NCI-H460 (cell line): Measurements from ENCODE around the gene AMN. TPM values are rescaled to one million over a fixed set of nuclear protein-coding genes. Genes with fewer than 3 reads are reported as not detected.
"Not testable (repeated sequence)": the region's sequence is repeated elsewhere in the genome, so short reads cannot be mapped to it uniquely, and the experiment has no call there.

Experiments used
- DNase-seq: peaks from one replicate; pipeline ENCODE4 v3.0.0-alpha.2; 2016; ENCODE audit warnings: low read depth; ENCODE audit errors: extremely low read depth
- total RNA-seq: library from RNA; depleted of rRNA; stranded (reverse); fragments of >200 nt; shearing (Covaris generic); gene quantifications from 2 replicates; pipeline ENCODE4 v1.2.3, GENCODE V29; 2014

The AMN gene
- total RNA-seq, 1 experiment from 2014 or later: 0.20 TPM

DNA sequence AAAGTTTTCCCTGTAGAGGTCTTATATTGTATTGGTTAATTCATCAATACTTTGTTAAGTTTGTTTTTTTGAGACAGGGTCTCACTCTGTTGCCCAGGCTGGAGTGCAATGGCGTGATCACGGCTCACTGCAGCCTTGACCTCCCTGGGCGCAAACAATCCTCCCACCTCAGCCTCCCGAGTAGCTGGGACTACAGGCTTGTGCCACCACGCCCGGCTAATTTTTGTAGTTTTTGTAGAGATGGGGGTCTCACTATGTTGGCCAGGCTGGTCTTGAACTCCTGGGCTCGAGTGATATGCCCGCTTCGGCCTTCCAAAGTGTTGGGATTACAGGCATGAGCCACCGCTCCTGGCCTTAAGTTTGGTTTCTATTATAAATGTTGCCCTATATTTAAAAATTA is 4.4 kb downstream of the AMN start:
- DNase-seq: not testable (repeated sequence)

DNA sequence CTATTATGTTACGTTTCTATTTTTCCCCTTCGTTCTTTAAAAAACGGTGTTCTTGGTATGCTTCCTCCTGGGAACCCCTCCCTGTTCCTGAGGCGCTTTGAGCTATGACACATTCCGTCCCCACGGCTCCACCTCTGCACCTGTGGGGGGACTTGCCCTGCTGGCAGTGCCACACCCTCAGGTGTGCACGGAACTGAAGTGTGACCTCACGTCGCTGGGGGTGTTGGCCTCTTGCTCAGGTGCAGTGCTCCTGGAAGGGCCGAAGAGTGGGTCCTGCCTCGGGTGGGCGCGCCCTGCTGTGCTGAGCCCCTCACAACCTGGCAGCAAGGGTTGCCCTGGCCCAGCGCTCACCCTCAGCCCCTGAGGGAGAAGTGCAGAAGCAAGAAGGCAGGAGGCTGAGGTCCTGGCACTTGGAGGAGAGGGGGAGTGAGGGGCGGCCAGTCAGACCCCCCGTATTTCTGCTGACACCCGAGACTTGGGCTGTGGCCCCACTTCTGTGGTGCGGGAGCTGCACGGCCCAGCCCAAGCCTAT is 4.9 kb downstream of the AMN start:
- no peak for DNase-seq

- no peak for DNase-seq
Observed at GRCh38 chr14:102927878-102928411, 5.5 kb downstream of the AMN start.

DNA sequence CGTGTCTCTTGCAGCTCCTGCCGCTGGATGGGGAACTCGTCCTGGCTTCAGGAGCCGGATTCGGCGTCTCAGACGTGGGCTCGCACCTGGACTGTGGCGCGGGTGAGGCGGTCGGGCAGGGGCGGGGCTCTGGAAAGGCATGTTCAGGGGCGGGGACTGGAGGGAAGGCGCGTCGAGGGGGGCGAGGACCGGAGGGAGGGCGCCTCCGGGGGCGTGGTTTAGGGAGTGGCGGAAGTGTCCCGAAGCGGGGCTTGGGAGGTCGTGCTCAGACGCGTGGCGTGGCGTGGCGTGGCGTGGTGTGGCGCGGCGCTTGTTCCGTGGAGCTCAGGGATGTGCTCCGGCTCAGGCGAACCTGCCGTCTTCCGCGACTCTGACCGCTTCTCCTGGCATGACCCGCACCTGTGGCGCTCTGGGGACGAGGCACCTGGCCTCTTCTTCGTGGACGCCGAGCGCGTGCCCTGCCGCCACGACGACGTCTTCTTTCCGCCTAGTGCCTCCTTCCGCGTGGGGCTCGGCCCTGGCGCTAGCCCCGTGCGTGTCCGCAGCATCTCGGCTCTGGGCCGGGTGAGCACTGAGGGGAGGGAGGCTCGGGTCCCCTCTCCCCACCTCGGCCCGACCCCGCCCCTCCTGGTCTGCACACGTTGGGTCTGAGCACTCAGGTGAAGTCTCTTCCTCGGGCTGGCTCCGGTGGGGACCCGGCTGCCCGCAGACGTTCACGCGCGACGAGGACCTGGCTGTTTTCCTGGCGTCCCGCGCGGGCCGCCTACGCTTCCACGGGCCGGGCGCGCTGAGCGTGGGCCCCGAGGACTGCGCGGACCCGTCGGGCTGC is 6.2 kb downstream of the AMN start:
- DNase-seq: no peak

GRCh38 chr14:102929241-102930137 is 7.0 kb downstream of the AMN start:
- no peak for DNase-seq

GRCh38 chr14:102930138-102930752 is 7.8 kb downstream of the AMN start:
- no peak for DNase-seq

DNA sequence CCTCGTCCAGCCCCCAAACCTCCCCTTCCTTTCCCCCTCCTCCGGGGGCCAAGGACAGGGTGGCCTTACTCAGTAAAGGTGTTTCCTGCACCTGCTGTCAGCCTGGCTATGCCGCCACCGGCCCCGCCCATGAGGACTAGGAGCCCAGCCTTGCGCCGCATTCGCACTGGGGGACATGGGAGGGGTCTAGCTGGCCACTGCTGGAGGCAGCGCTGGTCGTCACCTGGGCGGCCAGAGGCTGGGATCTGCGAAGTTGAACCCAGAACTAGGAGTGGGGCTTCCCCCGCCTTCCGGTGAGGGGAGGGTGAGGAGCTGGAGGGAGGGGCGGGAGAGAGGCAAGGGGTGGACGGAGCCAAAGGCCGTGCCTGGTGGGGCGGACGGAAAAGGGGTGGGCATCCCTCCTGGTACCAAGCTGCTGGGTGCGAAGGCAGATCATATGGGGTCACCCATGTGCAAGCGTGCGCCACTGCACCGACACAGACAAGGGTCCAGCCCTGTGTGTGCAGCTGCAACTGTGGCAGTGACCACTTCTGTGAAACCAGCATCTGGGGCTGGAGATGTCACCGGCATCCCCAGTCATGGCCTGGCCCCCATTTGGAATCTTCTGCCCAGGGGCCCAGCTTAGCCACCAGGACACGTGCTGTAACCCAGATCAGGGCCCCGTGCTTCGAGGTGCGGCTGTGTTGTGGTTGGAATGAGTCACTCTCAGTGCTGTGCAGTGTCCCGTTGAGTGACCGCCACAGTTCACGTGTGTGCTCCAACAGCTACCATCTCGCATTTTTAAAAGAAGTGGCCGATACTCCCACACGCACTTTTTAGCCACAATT is 8.5 kb downstream of the AMN start:
- no peak for DNase-seq

DNA sequence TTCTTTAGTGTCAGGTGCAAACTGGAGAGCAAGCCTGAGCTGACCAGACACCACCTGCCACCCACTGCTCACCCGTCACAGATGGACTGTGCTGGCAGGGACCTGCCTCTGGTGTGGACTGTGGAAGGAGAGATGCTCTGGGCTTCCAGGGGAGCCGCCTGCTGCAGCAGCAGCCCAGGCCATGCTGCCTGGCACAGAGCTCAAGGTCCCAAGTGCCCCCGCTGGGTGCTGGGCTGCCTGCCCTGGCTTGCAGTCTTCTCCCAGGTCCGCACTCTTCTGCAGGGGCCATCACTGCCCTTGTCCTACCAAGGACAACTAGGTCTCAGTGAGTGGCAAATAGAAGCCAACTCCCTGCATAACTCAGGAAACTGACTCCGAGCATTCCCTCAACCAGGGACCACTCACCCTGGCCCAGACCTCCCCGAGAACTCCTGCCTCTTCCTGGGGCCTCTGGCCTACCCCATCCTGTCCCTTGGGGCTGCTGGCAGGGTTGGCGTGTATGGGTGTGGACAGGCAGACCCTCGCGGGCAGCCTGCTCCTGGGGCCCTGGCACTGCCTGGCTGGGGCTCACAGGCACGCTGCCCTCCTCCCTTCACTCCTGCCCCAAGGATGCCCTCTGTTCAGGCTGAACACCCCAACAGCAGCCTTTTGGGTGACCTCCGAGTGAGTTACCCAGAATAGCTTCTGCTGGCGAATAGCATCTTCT is 9.3 kb downstream of the AMN start:
- DNase-seq: no peak

- no peak for DNase-seq
Observed at GRCh38 chr14:102932484-102933248, 10.2 kb downstream of the AMN start.

DNA sequence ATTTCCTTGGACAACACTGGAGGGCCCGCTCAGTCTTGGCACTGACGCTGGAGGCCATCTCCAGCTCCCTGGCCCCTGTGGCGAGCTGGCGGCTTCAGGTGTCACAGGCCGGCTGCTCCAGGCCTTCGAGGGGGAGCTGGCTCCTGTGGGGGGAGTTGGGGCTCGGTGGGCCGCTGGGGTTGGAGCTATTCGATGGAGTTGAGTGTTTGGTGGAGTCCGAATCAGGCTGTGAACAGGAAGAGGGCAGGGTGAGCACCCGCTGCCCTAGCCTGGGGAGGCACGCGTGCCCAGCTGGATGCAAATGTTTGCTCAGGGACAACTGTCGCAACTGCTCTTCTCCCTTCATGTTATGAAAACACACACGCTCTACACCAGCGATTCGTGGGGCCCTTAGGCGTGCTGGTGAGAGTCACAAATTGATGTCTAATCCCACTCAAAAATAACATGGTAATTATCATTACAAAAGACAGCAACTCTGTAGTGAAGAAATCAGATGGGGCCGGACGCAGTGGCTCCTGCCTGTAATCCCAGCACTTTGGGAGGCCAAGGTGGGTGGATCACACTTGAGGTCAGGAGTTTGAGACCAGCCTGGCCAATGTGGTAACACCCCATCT is 11.3 kb downstream of the AMN start:
- DNase-seq: no peak

- no peak for DNase-seq
Observed at GRCh38 chr14:102935756-102936155, 13.3 kb downstream of the AMN start.

DNA sequence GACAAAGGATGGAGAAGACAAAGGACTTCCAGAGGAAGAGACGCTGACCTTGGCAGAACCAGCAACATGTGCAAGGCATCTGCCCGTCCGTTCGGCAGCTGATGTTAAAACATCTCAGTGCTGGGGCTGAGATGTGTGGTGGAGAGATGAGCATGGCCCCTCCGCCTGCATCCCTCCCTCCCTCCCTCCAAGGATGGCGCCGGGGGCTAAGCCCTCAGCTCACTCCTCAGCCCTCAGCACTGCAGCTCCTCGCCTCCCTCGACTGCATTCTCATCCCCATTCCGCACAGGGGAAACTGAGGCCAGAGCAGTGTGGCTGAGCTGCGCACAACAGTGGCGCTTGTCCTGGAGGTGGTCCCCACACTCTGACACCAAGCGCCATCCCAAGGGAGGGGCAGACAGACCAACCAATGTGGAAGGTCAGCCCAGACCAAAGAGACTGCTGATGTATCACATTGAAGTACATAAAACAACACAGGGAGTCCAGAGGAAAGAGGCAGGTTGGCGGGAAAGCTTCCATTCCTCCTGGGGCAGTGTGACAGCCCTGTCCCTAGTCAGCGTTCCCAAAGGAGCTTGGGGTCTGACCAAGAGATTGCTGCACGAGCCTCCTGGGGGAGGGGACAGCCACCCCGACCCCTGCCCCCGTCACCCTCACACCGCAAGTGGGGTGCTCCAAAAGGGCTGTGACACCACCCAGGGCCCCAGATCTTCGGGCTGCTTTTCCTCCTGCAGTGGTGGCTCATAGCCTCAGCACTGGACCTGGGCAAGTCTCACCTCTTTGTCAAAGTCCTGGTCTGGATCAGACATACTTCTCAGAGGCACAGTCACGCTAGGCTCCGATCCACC is 15.1 kb downstream of the AMN start:
- DNase-seq: no peak

DNA sequence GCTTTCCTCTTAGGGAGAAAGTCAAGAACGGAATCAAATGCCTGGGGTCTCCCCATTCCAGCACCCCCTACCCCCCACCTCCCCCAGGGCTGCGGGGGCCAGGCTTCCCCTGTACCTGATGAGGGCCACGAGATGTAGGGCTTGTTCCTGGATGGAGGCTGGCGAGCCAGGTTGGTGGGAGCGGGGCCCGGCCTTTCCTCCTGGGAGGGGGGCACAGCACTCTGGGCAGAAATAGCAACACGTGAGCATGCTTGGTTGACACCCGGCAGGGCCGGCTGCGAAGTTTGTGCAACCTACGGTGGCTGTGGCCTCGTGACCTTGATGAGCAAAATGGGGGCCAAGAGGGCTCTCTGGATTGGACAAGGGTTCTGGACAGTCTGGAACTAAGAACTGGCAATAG is 15.7 kb downstream of the AMN start:
- no peak for DNase-seq

DNA sequence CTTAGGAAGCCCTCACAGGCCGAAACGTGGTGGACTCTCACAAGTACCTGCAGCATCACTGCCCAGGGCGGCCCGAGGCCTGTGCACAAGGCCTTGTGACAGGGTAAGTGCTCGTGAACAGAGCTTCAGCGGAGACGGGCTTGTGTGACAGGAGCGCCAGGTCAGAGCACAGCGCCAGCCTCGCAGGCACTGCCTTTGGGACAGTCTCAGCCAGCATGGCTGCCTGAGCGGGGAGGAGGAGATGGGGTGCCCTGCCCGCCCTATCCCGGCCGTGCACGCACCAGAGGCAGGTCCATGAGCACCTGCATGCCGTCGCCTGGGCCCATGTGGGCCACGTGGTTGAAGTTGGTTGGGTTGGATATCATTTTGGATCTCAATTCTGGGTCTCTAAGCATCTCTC is 16.9 kb downstream of the AMN start:
- no peak for DNase-seq

- DNase-seq: no peak
Observed at GRCh38 chr14:102939820-102940561, 17.5 kb downstream of the AMN start.

DNA sequence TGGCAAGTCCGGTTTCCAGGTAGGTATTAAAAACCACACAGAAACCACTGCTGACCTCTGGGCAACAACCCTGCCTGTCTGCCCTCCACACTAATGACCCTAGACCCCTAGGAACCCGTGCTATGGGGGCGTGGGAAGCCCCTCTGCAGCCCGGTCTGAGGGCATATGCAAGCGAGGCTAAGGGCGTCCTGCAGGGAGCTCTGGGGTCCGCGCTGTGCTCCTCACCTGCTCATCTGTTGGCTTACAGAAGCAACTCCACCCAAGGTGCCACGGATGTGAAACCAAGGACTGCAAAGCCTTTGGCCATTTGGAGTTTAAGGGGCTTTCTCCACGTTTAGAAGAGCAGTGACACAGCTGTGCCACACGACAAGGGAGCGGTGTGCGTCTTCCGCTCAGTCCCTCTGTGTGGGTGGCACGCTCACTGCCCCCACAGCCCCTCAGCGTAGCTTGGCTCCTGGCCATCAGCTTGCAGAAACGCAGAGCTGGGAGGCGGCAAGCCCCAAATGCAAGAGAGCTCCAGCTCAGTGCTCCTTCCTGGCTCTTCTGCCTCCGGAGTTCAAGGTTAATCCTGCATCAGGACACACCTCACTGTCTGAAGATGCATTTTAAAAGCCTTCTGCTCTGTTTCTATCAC is 18.4 kb downstream of the AMN start:
- no peak for DNase-seq
